Measurements from ENCODE around the gene KCNIP3.
A peak's percentile ranks its signal among the peaks of the same experiment; 100 is the strongest.

The KCNIP3 gene

GRCh38 chr2:95296880-95297487 is at the start of gene KCNIP3:
KCNIP3 (plus strand) TSS chr2:95297347; CDS start chr2:95297439, 92 bp downstream.
- intact Hi-C loops (cut with DNase I): no loop called here
- DNase-seq: peak; percentile 61 to 89 (median 76)

- intact Hi-C loops (cut with DNase I): no loop called here
- no peak for DNase-seq
Observed at GRCh38 chr2:95258271-95258670, 38.9 kb upstream of the KCNIP3 start.

- DNase-seq: peak in 6 of 42 donors; percentile 3 to 26 (median 9)
- intact Hi-C loops (cut with DNase I): no loop called here
Observed at GRCh38 chr2:95260028-95261023, 36.8 kb upstream of the KCNIP3 start.

- intact Hi-C loops (cut with DNase I): no loop called here
- peak in 5 of 42 donors; percentile 3 to 18 (median 13) for DNase-seq
Observed at GRCh38 chr2:95261602-95262001, 35.5 kb upstream of the KCNIP3 start.

- intact Hi-C loops (cut with DNase I): no loop called here
- peak in 15 of 42 donors; percentile 9 to 55 (median 19) for DNase-seq
Observed at GRCh38 chr2:95262896-95263542, 34.1 kb upstream of the KCNIP3 start.

- peak; percentile 39 to 87 (median 71) for DNase-seq
- intact Hi-C loops (cut with DNase I): loop anchor here (5.0 kb wide), 1 partner anchor 108 kb away; no protein-coding TSS in a partner anchor
Observed at GRCh38 chr2:95264624-95265023, 32.5 kb upstream of the KCNIP3 start.

GRCh38 chr2:95265182-95265581 is 32.0 kb upstream of the KCNIP3 start:
- intact Hi-C loops (cut with DNase I): loop anchor here (5.0 kb wide), 1 partner anchor 107 kb away; no protein-coding TSS in a partner anchor
- peak in 10 of 42 donors; percentile 7 to 37 (median 16) for DNase-seq

GRCh38 chr2:95266781-95267430 is 30.2 kb upstream of the KCNIP3 start:
- intact Hi-C loops (cut with DNase I): loop anchor here (5.0 kb wide), 1 partner anchor 105 kb away; no protein-coding TSS in a partner anchor
- DNase-seq: peak in 17 of 42 donors; percentile 5 to 29 (median 9)

GRCh38 chr2:95267458-95268210 is 29.5 kb upstream of the KCNIP3 start:
- intact Hi-C loops (cut with DNase I): loop anchor here (5.0 kb wide), 1 partner anchor 105 kb away; no protein-coding TSS in a partner anchor
- peak in 19 of 42 donors; percentile 0 to 22 (median 10) for DNase-seq

GRCh38 chr2:95268211-95269035 is 28.7 kb upstream of the KCNIP3 start:
- DNase-seq: peak in 23 of 42 donors; percentile 1 to 34 (median 6)
- intact Hi-C loops (cut with DNase I): loop anchor here (5.0 kb wide), 1 partner anchor 104 kb away; no protein-coding TSS in a partner anchor

- intact Hi-C loops (cut with DNase I): loop anchor here (5.0 kb wide), 1 partner anchor 103 kb away; no protein-coding TSS in a partner anchor
- peak in 23 of 42 donors; percentile 0 to 35 (median 9) for DNase-seq
Observed at GRCh38 chr2:95269036-95269680, 28.0 kb upstream of the KCNIP3 start.

- peak in 21 of 42 donors; percentile 3 to 36 (median 13) for DNase-seq
- intact Hi-C loops (cut with DNase I): loop anchor here (5.0 kb wide), 1 partner anchor 103 kb away; no protein-coding TSS in a partner anchor
Observed at GRCh38 chr2:95269745-95270144, 27.4 kb upstream of the KCNIP3 start.

- intact Hi-C loops (cut with DNase I): no loop called here
- peak in 25 of 42 donors; percentile 1 to 37 (median 8) for DNase-seq
Observed at GRCh38 chr2:95270541-95271081, 26.5 kb upstream of the KCNIP3 start.

GRCh38 chr2:95271381-95271971 is 25.7 kb upstream of the KCNIP3 start:
- DNase-seq: peak in 23 of 42 donors; percentile 0 to 33 (median 6)
- intact Hi-C loops (cut with DNase I): no loop called here

- intact Hi-C loops (cut with DNase I): no loop called here
- peak in 19 of 42 donors; percentile 1 to 37 (median 6) for DNase-seq
Observed at GRCh38 chr2:95272299-95272751, 24.8 kb upstream of the KCNIP3 start.
